Limb (tissue), 2 donors: ENCODE measurements around the gene LINGO1.

ENCODE experiments used
- DNase-seq, 2 donors: peaks; one replicate each; pipeline ENCODE4 v3.0.0-alpha.2; 2016; ENCODE audit errors: extremely low spot score in 2 of 2

The LINGO1 gene

GRCh38 chr15:77657634-77658238, 25.0 kb upstream of the LINGO1 start:
- DNase-seq = no peak

- peak in 1 of 2 donors; percentile 45 for DNase-seq
Measured at GRCh38 chr15:77656294-77656693, 23.6 kb upstream of the LINGO1 start.

GRCh38 chr15:77654975-77655374, 22.3 kb upstream of the LINGO1 start:
- no peak for DNase-seq

- no peak for DNase-seq
Measured at GRCh38 chr15:77653832-77654480, 21.2 kb upstream of the LINGO1 start.

- no peak for DNase-seq
Measured at GRCh38 chr15:77650265-77650664, 17.6 kb upstream of the LINGO1 start.

- no peak for DNase-seq
Measured at GRCh38 chr15:77649610-77650009, 16.9 kb upstream of the LINGO1 start.

GRCh38 chr15:77649017-77649416, 16.3 kb upstream of the LINGO1 start:
- DNase-seq = no peak

GRCh38 chr15:77647961-77648360, 15.2 kb upstream of the LINGO1 start:
- no peak for DNase-seq

GRCh38 chr15:77646104-77646694, 13.5 kb upstream of the LINGO1 start:
- no peak for DNase-seq

- DNase-seq = no peak
Measured at GRCh38 chr15:77645602-77646001, 12.9 kb upstream of the LINGO1 start.

GRCh38 chr15:77644543-77645247, 12.0 kb upstream of the LINGO1 start:
- no peak for DNase-seq

GRCh38 chr15:77643764-77644163, 11.1 kb upstream of the LINGO1 start:
- no peak for DNase-seq

- no peak for DNase-seq
Measured at GRCh38 chr15:77642793-77643430, 10.2 kb upstream of the LINGO1 start.

GRCh38 chr15:77641999-77642398, 9.3 kb upstream of the LINGO1 start:
- no peak for DNase-seq

GRCh38 chr15:77640615-77641014, 7.9 kb upstream of the LINGO1 start:
- DNase-seq = no peak

- DNase-seq = no peak
Measured at GRCh38 chr15:77639431-77639830, 6.7 kb upstream of the LINGO1 start.

- DNase-seq = no peak
Measured at GRCh38 chr15:77637851-77638692, 5.4 kb upstream of the LINGO1 start.

- no peak for DNase-seq
Measured at GRCh38 chr15:77636209-77636608, 3.5 kb upstream of the LINGO1 start.

GRCh38 chr15:77634266-77634962, 1.7 kb upstream of the LINGO1 start:
- DNase-seq = peak; percentile 48 to 80

GRCh38 chr15:77633913-77634265, 1.2 kb upstream of the LINGO1 start:
- peak in 1 of 2 donors; percentile 61 for DNase-seq
